HFFc6 (cell line): ENCODE measurements around the gene FAT1. TPM values are rescaled to one million over a fixed set of nuclear protein-coding genes. Genes with fewer than 3 reads are reported as not detected.

Source experiments
- DNase-seq: peaks from one replicate; pipeline ENCODE4 v3.0.0-alpha.2; 2018
- H3K27ac Mint-ChIP-seq: 2 replicates; pipeline ENCODE4 v1.8.0; 2020; ENCODE audit warnings: mild to moderate bottlenecking, mixed read lengths
- H3K27me3 Mint-ChIP-seq: 2 replicates; pipeline ENCODE4 v1.8.0; 2021; ENCODE audit warnings: mild to moderate bottlenecking, moderate library complexity, mixed read lengths; ENCODE audit not compliant: insufficient read depth
- H3K36me3 Mint-ChIP-seq: 2 replicates; pipeline ENCODE4 v1.8.0; 2021; ENCODE audit warnings: low read depth, mixed read lengths
- H3K4me1 Mint-ChIP-seq: 2 replicates; pipeline ENCODE4 v1.8.0; 2020; ENCODE audit warnings: low read depth, mixed read lengths
- H3K4me3 Mint-ChIP-seq: 2 replicates; pipeline ENCODE4 v1.8.0; 2020; ENCODE audit warnings: mild to moderate bottlenecking, moderate library complexity, mixed read lengths
- H3K9me3 Mint-ChIP-seq: 2 replicates; pipeline ENCODE4 v1.8.0; 2020; ENCODE audit warnings: mild to moderate bottlenecking, mixed read lengths
- total RNA-seq, 6 experiments: library from RNA; stranded (reverse); fragmentation: NEBNext Ultra II Directional; extraction: Animal tissue kit (Norgen Biotek cat#: 25700); gene quantifications; 2 replicates in 1 of 6; 3 replicates in 5 of 6; pipeline ENCODE4 v1.2.3, GENCODE V29; 2021
- TF ChIP-seq, protein P1 (sequence below): fragments of 200-600 bp; sonication (generic); IDR thresholded peaks from 2 replicates; pipeline ENCODE4 v1.5.0; 2021; ENCODE audit warnings: antibody characterized with exemption, mild to moderate bottlenecking

FAT1 gene
- total RNA-seq, 6 experiments from 2014 or later: 238 to 483 (median 287) TPM

DNA sequence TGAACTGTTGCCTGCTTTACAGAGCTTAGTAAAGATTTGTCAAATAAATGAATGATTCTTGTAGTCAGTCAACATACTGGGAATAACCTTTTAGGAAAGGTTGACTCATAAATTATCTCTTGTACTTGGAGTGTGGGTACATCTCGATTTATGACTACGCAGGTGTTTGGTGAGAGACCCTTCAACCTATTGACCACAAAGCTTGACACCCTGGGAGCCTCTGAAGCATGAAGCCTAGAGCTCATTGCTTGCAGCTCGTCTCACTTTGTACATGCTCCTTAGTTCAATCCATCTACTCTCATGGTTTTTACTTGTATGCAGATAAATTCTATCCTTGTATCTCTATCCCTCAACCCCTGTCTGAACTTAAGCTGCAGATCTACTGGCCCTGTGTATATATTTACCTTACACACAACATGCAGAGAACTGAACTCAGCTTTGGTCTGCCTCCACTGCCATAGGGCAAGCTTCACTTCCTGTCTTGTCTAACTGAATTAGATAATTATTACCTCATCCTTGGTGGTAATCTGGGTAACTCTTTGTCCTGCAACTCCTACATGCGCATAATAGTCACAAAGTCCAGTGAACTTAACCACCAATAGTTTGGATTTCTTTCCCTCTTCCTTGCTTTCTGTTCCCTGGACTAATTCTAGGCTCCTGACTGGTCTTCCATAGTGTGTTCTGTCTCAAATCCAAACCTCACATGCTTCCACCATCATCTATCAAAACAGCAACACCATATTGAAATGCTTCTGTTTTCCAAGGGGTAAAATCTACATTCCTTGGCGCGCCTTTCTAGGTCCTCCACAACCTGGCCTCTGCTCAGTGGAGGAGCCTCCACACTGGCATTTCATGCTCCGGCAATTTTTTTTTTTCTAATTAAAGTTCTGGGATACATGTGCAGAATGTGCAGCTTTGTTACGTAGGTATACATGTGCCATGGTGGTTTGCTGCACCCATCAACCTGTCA lies 32.2 kb upstream of the FAT1 start:
- H3K4me3 Mint-ChIP-seq: no peak overlapping the region
- peaks cover 5% of the 10 kb centered on the region; the same call in 1 of the 2 replicates for H3K27me3 Mint-ChIP-seq
- no peak overlapping the region for H3K27ac Mint-ChIP-seq
- DNase-seq: no peak
- H3K4me1 Mint-ChIP-seq: peaks cover 7% of the 10 kb centered on the region
- H3K9me3 Mint-ChIP-seq: no peaks in the 10 kb centered on the region
- TF ChIP-seq, protein P1, sequence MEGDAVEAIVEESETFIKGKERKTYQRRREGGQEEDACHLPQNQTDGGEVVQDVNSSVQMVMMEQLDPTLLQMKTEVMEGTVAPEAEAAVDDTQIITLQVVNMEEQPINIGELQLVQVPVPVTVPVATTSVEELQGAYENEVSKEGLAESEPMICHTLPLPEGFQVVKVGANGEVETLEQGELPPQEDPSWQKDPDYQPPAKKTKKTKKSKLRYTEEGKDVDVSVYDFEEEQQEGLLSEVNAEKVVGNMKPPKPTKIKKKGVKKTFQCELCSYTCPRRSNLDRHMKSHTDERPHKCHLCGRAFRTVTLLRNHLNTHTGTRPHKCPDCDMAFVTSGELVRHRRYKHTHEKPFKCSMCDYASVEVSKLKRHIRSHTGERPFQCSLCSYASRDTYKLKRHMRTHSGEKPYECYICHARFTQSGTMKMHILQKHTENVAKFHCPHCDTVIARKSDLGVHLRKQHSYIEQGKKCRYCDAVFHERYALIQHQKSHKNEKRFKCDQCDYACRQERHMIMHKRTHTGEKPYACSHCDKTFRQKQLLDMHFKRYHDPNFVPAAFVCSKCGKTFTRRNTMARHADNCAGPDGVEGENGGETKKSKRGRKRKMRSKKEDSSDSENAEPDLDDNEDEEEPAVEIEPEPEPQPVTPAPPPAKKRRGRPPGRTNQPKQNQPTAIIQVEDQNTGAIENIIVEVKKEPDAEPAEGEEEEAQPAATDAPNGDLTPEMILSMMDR: no peak
- H3K36me3 Mint-ChIP-seq: peaks cover 4% of the 10 kb centered on the region

DNA sequence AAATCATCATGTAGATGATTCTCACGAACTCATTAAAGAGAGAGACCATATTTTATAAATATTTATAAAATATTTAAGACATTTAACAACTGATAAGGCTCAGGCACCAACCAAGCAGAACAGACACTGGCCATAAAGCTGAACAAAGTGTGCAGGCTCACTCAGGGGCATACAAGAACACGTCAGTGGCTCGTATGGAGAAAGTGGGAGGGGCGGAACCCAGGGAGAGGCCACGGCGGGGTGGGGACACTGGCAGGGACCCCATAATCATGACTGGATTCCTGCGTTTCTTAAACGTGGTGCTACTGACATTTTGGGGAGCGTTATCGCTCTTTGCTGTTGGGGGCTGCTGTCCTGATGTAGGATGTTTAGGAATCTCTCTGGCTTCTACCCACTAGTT lies 31.3 kb upstream of the FAT1 start:
- DNase-seq: no peak
- Mint-ChIP-seq H3K27me3 (peaks cover 3% of the 10 kb centered on the region; the same call in 1 of the 2 replicates), H3K27ac (no peak overlapping the region), H3K9me3 (no peaks in the 10 kb centered on the region), H3K4me3 (no peak overlapping the region), H3K4me1 (no peaks in the 10 kb centered on the region), H3K36me3 (no peaks in the 10 kb centered on the region; the same call in 1 of the 2 replicates)
- TF ChIP-seq, protein P1: no peak

DNA sequence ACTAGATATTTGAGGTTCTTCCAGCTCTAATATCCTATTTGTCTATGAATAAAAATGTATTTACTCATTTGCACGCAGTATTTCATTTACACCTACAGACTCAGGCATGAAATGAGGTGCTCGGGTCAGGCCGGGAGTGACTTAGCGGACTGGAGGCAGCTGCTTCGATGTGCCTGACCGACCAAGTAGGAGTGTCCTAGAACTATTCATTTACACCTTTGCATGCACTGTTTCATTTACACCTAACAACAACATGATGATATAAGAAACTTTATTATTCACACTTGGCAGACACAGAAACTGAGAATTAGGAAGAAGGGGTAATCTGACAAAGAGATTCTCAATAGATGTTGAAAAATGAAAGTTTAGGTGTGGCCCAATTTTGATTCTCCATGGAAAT lies 28.7 kb upstream of the FAT1 start:
- Mint-ChIP-seq H3K9me3 (no peaks in the 10 kb centered on the region), H3K27ac (no peak overlapping the region), H3K36me3 (no peaks in the 10 kb centered on the region; the same call in 1 of the 2 replicates), H3K27me3 (peaks cover 1% of the 10 kb centered on the region; the same call in 1 of the 2 replicates), H3K4me3 (no peak overlapping the region), H3K4me1 (no peaks in the 10 kb centered on the region)
- TF ChIP-seq, protein P1: no peak
- no peak for DNase-seq

DNA sequence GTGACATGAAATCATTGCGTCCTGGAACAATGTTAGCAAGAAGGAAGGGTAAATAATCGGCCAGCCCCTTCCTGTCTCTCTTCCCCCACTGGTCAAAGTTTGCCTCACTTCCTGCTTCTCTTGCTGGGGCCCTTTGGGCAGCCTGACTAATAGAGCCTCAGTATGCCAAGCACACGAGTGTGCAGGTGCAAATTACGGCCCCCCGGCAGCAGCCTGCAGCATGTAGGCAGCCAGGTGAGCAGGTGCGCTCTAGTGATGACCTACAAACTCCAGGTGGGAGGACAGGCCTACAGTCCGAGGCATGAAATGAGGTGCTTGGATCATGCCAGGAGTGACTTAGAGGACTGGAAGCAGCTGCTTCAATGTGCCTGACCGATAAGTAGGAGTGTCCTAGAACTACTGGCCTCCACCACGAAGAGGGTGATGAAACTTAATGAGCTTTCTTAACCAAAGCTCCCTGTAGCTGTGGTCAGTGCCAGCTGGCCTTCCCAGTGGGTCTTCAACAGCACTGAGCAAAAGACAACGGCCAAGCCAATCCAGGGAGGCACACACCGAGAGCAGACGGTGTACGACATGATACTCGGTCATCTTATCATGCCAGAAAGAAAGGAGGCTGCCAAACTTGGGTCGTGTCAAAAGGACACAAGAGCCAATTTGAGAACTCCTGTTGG lies 26.1 kb upstream of the FAT1 start:
- H3K9me3 Mint-ChIP-seq: no peaks in the 10 kb centered on the region
- no peak for DNase-seq
- TF ChIP-seq, protein P1: no peak
- H3K4me3 Mint-ChIP-seq: no peak overlapping the region
- no peak overlapping the region for H3K27ac Mint-ChIP-seq
- no peaks in the 10 kb centered on the region for H3K27me3 Mint-ChIP-seq
- H3K4me1 Mint-ChIP-seq: peaks cover 9% of the 10 kb centered on the region; the same call in 1 of the 2 replicates
- H3K36me3 Mint-ChIP-seq: no peaks in the 10 kb centered on the region

DNA sequence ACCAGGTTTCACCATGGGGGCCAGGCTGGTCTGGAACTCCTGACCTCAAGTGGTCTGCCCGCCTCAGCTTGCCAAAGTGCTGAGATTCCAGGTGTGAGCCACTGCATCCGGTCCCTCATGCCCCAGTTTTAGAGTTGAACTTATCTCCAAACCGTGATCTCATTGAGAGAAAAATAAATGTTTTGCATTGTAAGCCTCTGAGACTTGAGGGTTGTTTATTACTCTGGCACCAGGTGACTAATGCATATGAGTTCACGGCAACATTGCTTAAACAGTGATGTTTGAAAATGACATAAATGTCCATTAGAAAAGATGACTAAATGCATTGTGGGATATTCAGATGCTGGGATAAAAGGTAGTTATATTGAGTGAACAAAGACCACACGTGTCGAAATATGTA lies 22.9 kb upstream of the FAT1 start:
- Mint-ChIP-seq H3K4me3 (no peak overlapping the region), H3K27ac (no peak overlapping the region), H3K9me3 (no peaks in the 10 kb centered on the region), H3K27me3 (no peaks in the 10 kb centered on the region), H3K4me1 (peaks cover 21% of the 10 kb centered on the region; the same call in 1 of the 2 replicates), H3K36me3 (no peaks in the 10 kb centered on the region)
- TF ChIP-seq, protein P1: no peak
- peak; percentile 37 for DNase-seq
